GM18507 (cell line): Measurements from ENCODE around the gene ASAP2.
"Not testable (repeated sequence)": the region's sequence is repeated elsewhere in the genome, so short reads cannot be mapped to it uniquely, and the experiment has no call there.

Experiments
- DNase-seq: peaks from one replicate; pipeline ENCODE4 v3.0.0; 2011; ENCODE audit warnings: low read depth; ENCODE audit not compliant: insufficient read length; ENCODE audit errors: extremely low spot score
- FAIRE-seq: peaks from 2 replicates; lab custom pipeline; 2011; peaks lifted over from hg19 to GRCh38; lab: Jason Lieb, UNC

The ASAP2 gene

DNA sequence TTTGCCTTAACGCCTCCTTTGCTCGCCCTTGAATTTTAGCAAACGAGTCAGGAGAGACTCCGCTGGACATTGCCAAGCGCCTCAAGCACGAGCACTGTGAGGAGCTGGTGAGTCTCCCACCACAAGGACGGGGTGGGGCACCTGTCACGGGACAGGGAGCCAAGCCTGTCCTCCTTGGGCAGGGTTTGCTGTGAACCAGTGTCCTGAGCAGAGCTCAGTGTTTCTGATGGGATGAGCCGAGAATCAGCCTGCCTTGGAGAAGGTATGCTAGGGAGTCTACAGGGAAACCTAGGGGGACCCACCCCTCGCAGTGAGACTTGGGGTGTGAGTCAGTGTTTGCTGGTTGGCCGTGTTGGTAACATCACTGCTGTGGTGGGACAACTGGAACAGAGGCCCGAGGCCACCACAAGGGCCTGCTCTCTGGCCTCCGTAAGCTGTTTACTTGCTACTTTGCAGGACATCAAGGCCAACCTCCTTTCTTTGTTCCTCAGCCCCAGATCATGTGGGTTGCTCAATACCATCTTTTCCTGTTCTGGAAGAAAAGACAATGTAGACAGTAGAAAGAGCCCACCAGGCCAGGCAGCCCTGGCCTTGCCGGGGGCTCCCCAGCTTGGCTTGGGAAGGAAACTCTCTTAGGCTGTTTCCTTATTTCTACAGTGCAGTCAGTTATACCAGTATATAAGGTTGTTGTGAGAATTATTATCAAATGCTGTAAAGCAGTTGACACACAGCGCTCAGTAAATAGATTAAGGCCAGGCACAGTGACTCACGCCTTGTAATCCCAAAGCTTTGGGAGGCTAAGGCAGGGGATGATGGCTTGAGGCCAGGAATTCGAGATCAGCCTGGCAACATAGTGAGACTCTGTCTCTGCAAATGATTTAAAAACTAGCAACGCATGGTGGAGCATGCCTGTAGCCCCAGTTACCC lies 174.4 kb downstream of the ASAP2 start:
- FAIRE-seq: no peak

DNA sequence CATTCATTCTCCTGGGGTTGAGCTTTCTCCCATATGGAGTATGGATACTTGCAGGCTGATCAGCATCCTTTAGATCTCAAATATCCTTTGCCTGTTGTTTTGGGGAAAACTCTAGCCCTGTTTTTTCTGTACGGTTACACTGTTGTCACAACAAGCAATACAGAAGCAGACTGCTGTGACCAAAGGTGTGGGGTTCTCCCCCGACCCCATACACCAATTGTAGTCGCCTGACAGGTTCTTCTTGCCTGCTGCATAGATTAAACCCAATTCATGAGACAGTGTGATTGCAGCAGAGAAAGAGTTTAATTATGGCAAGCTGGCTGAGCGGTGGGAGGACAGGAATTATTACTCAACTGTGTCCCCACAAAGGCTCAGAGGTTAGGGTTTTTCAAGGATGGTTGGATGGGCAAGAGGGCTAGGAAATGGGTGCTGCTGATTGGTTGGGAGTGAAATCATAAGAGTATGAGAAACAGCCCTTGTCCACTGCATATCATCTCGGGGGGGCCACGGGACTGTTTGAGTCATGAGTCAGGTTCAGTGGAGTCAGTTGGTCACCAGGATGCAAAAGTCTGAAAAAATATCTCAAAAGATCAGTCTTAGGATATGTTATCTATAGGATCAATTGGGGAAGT lies 176.1 kb downstream of the ASAP2 start:
- DNase-seq: no peak
- FAIRE-seq: no peak

More for the DNA sequence above, 174.4 kb downstream of the ASAP2 start:
- no peak for DNase-seq

DNA sequence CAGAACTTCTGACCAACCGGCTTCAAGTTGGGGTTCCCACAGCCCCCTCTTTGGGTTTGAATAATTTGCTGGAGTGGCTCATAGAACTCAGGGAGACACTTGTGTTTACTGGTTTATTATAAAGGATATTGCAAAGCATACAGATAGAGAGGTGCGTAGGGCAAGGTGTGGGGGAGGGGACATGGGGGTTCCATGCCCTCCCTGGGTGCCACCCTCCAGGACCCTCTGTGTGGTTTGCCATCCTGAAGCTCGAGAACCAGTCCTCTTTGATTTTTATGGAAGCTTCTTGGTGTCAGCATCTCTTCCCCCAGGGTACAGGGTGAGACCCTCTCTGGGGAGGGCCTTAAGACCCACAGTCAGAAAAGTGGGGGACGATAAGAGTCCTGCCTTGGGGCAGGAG lies 177.9 kb downstream of the ASAP2 start:
- no peak for DNase-seq
- FAIRE-seq: no peak

DNA sequence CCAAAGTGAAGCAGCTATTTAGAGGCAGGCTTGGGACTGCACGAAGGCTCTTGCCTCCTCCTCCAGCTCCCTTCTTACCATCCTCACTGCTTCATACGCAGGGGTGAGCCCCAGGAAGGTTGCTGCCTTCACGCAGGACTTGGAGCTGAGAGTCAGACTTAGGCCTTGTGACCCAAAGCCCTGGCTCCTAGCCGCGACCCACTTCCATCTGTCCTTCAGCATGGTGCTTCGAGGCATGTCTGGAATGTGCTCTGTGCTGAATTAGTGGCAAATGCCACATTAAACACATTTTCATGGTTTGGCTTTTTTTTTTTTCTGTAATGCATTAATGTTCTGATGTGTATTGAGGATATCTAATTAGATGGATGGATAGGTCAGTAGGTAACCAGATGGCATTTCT lies 179.2 kb downstream of the ASAP2 start:
- DNase-seq: no peak
- no peak for FAIRE-seq

DNA sequence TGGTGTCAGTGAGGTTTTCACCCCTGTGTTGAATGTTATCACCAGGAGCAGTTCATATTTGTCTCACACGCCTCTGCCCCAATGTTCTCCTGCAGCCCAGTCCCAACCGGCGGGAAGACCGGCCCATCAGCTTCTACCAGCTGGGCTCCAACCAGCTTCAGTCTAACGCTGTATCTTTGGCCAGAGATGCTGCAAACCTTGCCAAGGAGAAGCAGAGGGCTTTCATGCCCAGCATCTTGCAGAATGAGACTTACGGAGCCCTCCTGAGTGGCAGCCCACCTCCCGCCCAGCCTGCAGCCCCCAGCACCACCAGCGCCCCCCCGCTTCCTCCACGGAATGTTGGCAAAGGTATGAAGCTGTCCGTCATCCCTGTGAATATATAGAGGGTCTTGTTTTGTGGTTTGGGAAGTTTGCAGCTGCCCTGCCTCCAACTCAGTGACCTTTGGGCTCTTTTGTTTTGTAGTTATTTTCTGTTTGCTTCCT lies 181.6 kb downstream of the ASAP2 start:
- DNase-seq (no peak), FAIRE-seq (no peak)

DNA sequence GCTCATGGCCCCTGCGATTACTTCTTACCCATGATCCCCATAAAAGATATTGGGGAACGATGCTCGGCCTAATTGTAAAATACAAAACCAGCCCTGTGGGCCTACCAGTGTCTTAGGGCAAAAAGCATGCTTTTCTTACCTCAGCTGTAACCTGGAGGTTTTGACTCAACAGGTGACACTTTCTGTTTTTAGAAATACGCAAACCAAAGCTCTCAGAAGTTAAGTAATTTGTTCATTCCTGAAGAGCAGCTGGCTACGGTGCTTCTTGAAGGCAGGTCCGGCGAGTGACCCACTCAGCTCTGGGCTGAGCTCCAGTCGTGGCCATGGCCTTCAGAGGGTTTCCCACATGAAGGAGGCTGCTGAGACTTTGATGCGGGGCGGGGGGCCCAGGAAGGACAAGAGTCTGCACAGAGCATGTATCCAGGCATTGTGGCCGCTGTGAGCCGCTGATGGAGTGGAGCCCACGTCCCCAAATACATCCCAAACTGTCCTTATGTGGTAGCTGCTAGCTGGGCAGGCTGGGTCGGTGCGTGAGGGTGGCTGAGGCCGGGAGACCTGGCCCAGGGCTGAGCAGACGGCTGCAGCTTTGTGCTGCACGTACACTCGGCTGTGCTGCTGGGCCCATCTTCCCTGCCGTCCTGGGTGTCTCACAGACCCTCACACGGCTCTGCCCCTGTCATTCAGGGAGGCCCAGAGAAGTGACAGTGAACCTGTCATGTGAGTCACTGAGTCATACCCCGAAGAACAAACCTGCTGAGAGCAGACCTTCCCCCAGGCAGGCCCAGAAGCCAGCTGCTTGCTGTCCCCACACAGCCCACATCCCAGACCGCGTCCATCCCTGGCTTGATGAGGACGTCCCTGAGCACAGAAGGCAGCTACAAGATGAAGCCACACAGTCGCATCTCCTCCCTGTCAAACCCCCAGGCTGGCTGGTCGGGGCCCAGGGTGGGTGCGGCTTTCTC lies 182.6 kb downstream of the ASAP2 start:
- FAIRE-seq (no peak), DNase-seq (no peak)

DNA sequence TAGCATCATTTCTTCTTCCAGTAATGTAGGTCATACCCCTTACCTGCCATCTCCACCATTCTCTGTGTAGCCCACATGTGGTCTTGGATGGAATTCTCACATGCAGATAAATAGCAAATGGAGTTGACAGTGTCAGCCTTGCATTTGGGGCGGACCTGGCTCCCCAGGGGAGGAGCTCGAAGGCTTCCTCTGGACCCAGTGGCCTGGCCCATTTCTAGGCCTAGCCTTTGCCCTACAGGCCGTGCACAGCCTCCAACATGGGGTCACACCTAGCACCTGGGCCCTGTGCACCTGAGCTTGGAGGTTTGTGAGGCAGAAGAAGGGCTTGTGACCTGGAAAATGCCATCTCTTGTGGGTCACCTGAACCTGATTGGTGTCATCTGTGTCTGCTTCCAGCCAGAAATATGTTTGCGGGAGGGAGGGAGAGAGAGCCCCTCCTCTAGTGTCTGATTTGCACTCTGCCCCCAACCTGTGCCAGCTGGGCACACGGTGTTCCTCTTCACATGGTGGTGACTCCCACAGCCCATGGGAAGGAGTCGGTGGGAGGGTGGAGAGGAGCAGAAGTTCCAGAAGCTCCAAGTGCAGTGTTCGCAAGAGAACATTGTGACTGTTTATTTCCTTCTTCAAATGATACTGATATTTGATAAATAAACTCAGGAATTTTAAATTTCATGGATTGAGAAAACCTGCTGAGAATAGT lies 183.7 kb downstream of the ASAP2 start:
- FAIRE-seq (no peak), DNase-seq (no peak)

DNA sequence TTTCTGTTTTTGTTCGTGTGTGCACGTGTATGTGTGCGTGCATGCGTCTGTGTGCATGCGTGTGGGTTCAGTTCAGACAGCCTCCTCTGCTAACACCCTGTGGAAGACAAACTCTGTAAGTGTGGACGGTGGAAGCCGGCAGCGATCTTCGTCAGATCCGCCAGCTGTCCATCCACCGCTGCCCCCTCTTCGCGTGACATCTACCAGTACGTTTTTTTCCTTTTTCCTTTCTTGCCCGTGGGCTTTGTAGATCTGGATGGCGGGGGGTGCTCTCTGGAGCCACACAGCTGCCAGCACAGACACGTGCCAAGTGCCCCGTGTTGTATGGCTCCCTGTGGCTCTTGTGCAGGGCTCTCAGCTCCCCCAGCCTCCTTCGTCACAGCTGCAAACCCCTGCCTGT lies 184.4 kb downstream of the ASAP2 start:
- no peak for FAIRE-seq
- DNase-seq: no peak

DNA sequence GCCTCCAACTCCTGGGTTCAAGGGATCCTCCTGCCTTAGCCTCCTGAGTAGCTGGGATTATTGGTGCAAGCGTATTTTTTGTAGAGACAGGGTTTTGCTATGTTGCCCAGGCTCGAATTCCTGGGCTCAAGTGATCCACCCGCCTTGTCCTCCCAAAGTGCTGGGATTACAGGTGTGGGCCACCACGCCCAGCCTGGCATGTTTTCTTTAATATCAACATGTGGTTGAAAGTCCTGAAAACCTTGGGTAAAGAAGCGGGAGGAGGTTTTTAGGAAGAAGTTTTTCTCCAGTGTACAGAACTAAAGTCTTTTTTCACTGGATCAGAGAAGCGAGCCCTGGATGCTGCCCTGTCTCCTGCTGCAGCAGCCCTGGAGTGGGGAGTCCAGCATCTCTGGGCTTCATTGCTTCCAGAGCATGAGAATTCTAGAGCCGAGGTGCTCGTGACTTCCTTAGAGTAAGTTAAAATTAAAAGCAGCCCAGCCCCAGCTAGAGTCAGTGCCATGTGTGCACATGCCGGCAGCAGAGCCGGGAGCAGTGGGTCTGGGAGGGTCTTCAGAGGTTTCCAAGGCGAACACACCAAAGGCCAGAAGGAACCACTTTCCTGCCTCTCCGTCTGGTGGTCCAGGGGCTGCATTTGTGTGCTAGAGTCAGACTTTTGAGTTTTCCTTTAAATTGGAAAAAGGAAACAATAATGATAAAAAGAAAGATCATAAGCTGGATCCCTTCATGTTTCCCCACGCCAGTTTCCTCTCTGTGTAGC lies 185.5 kb downstream of the ASAP2 start:
- no peak for FAIRE-seq
- no peak for DNase-seq

DNA sequence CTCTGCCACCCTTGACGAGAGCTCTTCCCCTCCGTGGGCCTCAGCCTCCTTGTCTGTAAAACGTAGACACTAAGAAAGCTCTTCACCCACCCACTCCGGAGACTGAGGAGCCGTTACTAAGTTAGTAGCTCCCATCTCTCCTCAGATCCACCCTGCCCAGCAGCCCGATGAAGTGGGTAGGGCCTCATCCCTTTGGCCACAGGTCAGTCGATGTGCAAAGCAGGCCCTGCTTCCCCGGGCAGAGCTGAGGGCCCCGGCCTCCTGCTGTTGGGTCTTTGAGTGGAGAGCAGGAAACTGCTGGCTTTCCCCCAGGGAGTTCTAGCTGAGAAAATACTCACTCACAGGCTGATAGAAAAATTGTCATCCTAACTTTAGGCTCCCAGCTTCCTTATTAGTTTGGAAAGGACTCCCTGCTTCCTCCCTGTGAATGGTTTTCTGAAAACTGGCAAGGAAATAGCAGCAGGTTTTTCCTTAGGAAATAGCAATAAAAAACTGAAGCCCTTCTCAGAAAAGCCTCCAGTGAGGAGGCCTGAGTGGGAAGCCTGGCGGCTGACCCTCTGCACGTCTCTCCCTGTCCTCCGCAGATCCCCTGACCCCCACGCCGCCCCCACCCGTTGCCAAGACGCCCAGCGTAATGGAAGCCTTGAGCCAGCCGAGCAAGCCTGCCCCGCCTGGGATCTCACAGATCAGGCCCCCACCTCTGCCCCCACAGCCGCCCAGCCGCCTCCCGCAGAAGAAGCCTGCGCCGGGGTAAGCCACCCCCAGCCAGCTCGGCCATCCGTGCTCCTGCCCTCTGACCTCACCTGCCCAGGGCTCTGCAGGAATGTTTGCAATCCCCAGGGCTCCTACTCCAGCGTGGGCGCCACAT lies 186.5 kb downstream of the ASAP2 start:
- no peak for DNase-seq
- no peak for FAIRE-seq

DNA sequence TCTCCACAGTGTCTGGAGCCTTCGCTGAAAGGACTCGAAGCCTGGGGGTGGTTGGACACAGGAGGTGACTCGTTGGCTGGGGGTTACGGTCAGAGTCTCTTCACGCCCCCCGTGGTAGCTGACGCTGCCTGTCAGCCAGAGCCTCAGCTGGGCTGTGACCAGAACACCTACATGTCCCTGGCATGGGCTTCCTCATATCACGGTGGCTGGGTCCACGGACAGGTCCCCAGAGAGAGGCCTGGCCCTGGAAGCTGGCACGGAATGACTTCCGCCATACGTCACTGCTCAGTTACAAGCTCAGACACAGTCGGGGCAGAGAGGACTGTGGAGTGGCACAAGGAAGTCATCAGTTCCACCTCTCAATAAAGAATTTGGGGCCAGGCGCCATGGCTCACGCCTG lies 188.2 kb downstream of the ASAP2 start:
- FAIRE-seq (no peak), DNase-seq (no peak)

DNA sequence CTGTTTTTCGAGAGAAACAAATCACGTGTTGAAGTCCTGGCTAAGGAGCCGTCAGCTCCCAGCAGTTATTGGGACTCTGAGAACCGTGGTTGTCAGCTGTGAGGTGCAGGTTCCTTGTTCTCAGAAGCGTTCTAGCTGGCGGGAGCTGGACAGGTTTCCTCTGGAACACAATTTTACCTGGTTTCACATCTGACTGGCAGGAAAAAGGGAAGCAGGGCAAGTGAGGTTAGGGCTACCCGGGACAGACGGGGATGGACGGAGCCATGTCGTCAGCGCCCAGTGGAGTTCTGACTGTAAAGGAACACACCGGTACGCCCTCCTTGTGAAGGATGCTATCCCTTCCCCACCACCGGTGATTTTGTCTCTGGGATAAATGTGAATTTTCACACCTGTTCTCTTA lies 190.6 kb downstream of the ASAP2 start:
- DNase-seq (no peak), FAIRE-seq (no peak)

DNA sequence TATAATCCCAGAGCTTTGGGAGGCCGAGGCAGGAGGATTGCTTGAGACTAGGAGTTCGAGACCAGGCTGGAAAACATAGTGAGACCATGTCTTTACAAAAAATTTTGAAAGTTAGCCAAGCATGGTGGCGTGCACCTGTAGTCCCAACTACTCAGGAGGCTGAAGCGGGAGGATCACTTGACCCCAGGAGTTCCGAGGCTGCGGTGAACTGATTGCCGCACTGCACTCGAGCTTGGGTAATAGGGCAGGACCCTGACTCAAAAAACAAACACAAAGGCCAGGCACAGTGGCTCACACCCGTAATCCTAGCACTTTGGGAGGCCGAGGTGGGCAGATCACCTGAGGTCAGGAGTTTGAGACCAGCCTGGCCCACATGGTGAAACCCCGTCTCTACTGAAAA lies 191.6 kb downstream of the ASAP2 start:
- not testable (repeated sequence) for FAIRE-seq, DNase-seq

DNA sequence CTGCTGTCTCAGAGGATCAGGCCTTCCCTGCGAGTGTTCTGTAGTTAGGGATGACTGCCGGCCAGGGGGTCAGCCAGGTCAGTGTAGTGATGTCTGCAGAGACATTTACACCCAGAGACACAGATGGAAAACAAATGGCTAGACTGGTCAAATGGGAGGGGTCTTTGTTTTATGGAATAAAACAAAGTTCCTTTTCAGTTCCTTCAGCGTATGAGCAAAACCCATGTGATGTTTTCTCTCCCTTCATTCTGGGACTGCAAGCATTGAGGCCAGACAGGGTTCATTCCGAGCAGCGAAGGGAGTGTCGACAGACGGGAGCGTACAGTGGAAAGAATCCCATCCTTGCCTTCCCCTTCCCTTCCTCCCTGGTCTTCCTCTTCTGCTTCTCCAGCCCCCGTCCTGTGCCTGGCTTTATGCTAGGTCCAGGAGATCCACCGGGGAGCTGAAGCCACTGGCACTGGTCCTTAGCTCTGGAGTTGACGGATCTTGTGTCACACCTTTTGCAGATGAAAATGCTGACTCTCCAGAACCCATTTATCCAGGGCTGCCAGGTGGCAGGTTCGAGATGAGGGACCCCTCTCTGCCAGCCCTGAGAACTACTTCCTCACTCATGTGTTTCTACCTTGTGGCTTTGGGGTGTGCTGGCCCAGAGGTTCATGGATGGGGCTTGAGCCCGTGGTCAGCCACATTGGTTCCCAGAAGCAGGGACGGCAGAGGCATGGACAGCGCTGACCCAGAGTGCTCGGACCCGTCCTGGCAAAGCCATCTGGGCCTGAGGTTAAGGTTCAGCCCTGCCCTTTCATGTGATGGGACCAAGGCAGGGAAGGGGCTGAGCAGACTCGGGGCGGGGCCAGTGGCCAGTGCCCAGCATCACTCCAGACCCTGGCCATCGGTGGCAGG lies 192.5 kb downstream of the ASAP2 start:
- DNase-seq: no peak
- FAIRE-seq: no peak

DNA sequence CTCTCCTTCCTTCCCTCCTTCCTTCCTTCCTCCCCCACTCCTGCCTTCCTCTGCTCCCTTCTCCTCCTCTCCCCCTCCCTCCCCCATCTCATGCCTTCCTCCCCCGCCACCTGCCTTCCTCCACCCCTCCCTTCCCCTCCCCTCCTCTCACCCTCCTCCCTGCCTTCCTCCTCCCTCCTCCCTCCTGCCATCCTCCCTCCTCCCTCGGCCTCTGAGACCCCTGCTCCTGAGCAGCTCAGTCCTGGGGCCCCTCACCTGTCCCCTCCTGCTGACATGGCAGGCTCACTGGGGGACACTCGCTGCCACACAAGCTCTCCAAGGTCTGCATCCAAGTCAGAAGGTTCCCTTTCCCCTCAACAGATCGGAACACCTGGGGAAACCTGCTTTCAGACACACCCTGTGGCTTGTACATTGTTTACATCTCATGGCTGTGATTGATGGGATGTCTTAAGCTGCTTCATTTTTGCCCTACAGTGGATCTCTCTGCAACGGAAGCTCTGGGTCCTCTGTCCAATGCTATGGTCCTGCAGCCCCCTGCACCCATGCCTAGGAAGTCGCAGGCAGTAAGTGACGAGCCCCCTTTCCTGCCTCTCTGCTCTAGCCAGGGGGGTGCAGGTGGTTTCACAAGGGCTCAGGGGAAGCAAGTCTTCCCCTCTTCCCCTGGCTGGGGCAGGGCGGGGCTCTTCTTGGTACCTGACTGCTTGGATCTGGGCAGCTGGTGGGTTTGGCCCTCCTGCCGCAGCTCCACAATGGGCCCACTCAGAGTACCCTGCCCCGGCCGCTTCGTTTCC lies 193.9 kb downstream of the ASAP2 start:
- FAIRE-seq (no peak), DNase-seq (no peak)

DNA sequence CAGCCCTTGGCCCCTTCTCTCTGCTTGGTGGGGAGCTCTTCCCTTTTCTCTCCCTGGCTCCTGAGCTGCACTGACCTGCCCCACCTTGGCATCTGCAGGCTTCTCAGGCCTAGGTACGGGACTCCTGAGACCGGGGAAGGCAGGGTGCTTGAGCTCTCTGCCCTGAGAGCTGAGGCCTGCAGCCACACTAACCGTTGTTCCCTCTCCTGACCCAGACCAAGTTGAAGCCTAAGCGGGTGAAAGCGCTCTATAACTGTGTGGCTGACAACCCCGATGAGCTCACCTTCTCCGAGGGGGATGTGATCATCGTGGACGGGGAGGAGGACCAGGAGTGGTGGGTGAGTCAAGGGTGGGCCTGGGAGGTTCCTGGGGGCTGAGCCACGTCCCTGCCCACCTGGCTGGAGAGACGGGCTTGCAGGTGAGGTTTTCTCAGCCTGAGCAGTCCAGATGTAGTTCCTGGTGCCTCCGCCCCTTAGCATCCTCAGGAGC lies 194.5 kb downstream of the ASAP2 start:
- DNase-seq (no peak), FAIRE-seq (no peak)
